ENCODE results near the gene C4BPB. TPM values are rescaled to one million over a fixed set of nuclear protein-coding genes. Genes with fewer than 3 reads are reported as not detected.

The C4BPB gene
- polyA plus RNA-seq, 1 donor from 2014 or later = not detected

GRCh38 chr1:207129053-207129452 lies 40.4 kb downstream of the C4BPB start:
- Mint-ChIP-seq H3K4me1 (no peaks in the 10 kb centered on the region), H3K9me3 (peaks cover 14 to 45% (median 32%) of the 10 kb centered on the region in 3 donors), H3K27me3 (peaks cover 1% of the 10 kb centered on the region), H3K4me3 (no peak overlapping the region), H3K27ac (no peak overlapping the region), H3K36me3 (peaks cover 2% of the 10 kb centered on the region)

- Mint-ChIP-seq H3K27ac (peak overlapping the region in 1 of 3 donors; percentile 50), H3K4me3 (no peak overlapping the region), H3K27me3 (no peaks in the 10 kb centered on the region), H3K9me3 (peaks cover 14 to 39% (median 27%) of the 10 kb centered on the region in 3 donors), H3K4me1 (peaks cover 0 to 3% (median 0%) of the 10 kb centered on the region in 3 donors), H3K36me3 (peaks cover 2% of the 10 kb centered on the region)
Observed at GRCh38 chr1:207130252-207131036, 41.8 kb downstream of the C4BPB start.

- Mint-ChIP-seq H3K27me3 (no peaks in the 10 kb centered on the region), H3K36me3 (peaks cover 2% of the 10 kb centered on the region), H3K27ac (no peak overlapping the region), H3K4me3 (no peak overlapping the region), H3K9me3 (peaks cover 14 to 35% (median 25%) of the 10 kb centered on the region in 3 donors), H3K4me1 (peaks cover 0 to 3% (median 0%) of the 10 kb centered on the region in 3 donors)
Observed at GRCh38 chr1:207131163-207131562, 42.5 kb downstream of the C4BPB start.

GRCh38 chr1:207134581-207134980 lies 45.9 kb downstream of the C4BPB start:
- Mint-ChIP-seq H3K4me1 (peaks cover 0 to 3% (median 0%) of the 10 kb centered on the region in 3 donors), H3K27me3 (peaks cover 3% of the 10 kb centered on the region), H3K9me3 (peaks cover 11 to 14% (median 14%) of the 10 kb centered on the region in 3 donors), H3K36me3 (peaks cover 2% of the 10 kb centered on the region), H3K27ac (no peak overlapping the region), H3K4me3 (no peak overlapping the region)

- Mint-ChIP-seq H3K4me3 (no peak overlapping the region), H3K9me3 (peaks cover 0 to 4% (median 0%) of the 10 kb centered on the region in 3 donors), H3K27ac (no peak overlapping the region), H3K4me1 (peaks cover 0 to 2% (median 0%) of the 10 kb centered on the region in 3 donors), H3K27me3 (peaks cover 7% of the 10 kb centered on the region), H3K36me3 (no peaks in the 10 kb centered on the region)
Observed at GRCh38 chr1:207139616-207140015, 51.0 kb downstream of the C4BPB start.

- no peak overlapping the region for H3K27ac Mint-ChIP-seq
- peaks cover 0 to 2% (median 0%) of the 10 kb centered on the region in 3 donors for H3K4me1 Mint-ChIP-seq
- H3K36me3 Mint-ChIP-seq = no peaks in the 10 kb centered on the region
- H3K9me3 Mint-ChIP-seq = peaks cover 0 to 4% (median 0%) of the 10 kb centered on the region in 3 donors
- H3K4me3 Mint-ChIP-seq = no peak overlapping the region
- H3K27me3 Mint-ChIP-seq = peaks cover 7% of the 10 kb centered on the region
Observed at GRCh38 chr1:207140536-207140935, 51.9 kb downstream of the C4BPB start.

GRCh38 chr1:207145401-207146058 lies 56.9 kb downstream of the C4BPB start:
- no peak overlapping the region for H3K4me3 Mint-ChIP-seq
- H3K9me3 Mint-ChIP-seq = peaks cover 0 to 2% (median 0%) of the 10 kb centered on the region in 3 donors
- H3K4me1 Mint-ChIP-seq = peaks cover 0 to 2% (median 0%) of the 10 kb centered on the region in 3 donors
- no peaks in the 10 kb centered on the region for H3K27me3 Mint-ChIP-seq
- no peak overlapping the region for H3K27ac Mint-ChIP-seq
- no peaks in the 10 kb centered on the region for H3K36me3 Mint-ChIP-seq

Other genes starting within 250 kb of the C4BPB start
- gene IL20, start 223.2 kb upstream of the C4BPB start, polyA plus RNA-seq = not detected
- 43.5 TPM for gene IL24, start 191.4 kb upstream of the C4BPB start, polyA plus RNA-seq
- gene FCMR, start 166.9 kb upstream of the C4BPB start, polyA plus RNA-seq = 1,091 TPM
- gene PIGR, start 142.4 kb upstream of the C4BPB start, polyA plus RNA-seq = 0.40 TPM
- not detected for gene FCAMR, start 118.4 kb upstream of the C4BPB start, polyA plus RNA-seq
- gene C1orf116, start 56.1 kb upstream of the C4BPB start, polyA plus RNA-seq = 0.14 TPM
- gene YOD1, start 37.7 kb upstream of the C4BPB start, polyA plus RNA-seq = 0.98 TPM
- 2.2 TPM for gene PFKFB2, start 35.6 kb upstream of the C4BPB start, polyA plus RNA-seq
- not detected for gene C4BPA, start 15.4 kb downstream of the C4BPB start, polyA plus RNA-seq
- 111 TPM for gene CD55, start 232.8 kb downstream of the C4BPB start, polyA plus RNA-seq